ENCODE data around the gene MLYCD. TPM values are rescaled to one million over a fixed set of nuclear protein-coding genes. Genes with fewer than 3 reads are reported as not detected.

The MLYCD gene
- total RNA-seq, 1 donor from 2014 or later: 7.1 TPM

DNA sequence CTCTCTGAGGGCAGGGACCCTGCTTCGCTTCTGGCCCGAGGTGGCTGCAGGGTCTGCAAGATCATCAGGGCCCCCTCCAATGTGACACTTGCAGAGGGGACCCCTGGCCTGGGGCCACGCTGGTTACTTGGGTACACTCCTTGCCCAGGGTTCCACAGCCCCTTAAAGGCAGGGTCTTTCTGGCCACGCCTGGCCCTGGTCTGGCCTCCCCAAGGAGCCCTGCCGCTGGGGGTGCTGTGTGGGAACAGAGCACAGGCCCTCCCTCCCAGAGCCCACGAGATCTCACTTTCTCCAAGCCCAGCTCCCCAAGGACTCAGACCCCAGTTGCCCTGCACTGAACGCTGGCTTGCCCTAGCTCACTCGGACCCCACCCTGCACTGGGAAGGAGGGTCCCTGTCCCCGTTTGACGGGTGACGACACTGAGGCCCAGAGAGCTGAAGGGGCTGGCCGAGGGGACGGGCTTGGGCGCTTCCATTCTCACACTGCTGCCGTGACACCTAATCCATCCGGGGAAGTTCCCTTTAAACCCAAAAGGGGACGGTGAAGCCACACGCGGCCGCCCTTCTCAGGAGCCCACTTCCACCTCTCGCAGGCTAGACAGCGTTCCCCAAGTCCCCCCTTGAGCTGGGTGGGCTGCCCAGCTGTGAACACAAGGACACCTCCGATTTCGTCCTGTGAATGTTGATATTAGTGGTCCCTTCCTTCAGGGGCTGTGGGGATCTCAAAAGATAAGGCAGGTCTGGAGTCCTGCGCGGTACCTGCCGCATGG, 27.2 kb downstream of the MLYCD start:
- peak overlapping the region; percentile 83 for H3K4me3 Mint-ChIP-seq
- no peaks in the 10 kb centered on the region for H3K36me3 Mint-ChIP-seq
- DNase-seq (ENCODE audit: extremely low spot score, unreplicated experiment): no peak
- peaks cover 19% of the 10 kb centered on the region for H3K4me1 Mint-ChIP-seq (ENCODE audit: unreplicated experiment)
- H3K27ac Mint-ChIP-seq: peak overlapping the region; percentile 97
- no peaks in the 10 kb centered on the region for H3K9me3 Mint-ChIP-seq
- no peaks in the 10 kb centered on the region for H3K27me3 Mint-ChIP-seq
- TF ChIP-seq, protein P1, sequence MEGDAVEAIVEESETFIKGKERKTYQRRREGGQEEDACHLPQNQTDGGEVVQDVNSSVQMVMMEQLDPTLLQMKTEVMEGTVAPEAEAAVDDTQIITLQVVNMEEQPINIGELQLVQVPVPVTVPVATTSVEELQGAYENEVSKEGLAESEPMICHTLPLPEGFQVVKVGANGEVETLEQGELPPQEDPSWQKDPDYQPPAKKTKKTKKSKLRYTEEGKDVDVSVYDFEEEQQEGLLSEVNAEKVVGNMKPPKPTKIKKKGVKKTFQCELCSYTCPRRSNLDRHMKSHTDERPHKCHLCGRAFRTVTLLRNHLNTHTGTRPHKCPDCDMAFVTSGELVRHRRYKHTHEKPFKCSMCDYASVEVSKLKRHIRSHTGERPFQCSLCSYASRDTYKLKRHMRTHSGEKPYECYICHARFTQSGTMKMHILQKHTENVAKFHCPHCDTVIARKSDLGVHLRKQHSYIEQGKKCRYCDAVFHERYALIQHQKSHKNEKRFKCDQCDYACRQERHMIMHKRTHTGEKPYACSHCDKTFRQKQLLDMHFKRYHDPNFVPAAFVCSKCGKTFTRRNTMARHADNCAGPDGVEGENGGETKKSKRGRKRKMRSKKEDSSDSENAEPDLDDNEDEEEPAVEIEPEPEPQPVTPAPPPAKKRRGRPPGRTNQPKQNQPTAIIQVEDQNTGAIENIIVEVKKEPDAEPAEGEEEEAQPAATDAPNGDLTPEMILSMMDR (conservative IDR thresholded peaks at IDR 0.05): no peak

DNA sequence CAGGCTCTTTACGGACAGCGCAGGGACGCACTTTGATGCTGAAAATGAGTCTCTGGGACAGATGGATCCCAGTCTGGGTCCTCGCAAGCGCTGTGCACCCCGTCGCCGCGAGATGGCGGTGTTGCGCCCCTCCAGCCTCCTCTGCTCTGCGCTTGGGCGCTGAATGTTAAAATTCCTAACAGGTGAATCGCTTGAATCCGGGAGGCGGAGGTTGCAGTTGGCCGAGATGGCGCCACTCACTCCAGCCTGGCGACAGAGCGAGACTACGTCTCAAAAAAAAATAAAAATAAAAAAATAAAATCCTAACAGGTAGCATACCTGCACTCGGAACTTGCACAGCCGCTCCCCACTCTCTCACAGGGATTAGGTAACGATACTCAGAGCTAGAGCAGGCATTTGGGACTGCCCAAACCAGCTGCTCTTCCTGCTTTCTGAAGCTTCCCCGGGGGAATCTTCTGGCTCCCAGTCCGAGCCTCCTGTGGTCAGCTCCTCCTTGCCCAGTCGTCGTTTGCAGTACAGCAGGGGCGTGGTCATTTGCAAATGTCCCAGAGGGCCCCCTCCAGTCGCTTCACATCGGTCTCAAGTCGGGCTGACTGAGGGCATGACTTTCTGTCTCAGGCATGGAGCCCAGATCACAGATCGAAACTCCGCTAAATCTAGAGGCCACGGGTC, 27.9 kb downstream of the MLYCD start:
- TF ChIP-seq, protein P1 (conservative IDR thresholded peaks at IDR 0.05): peak; percentile 98
- H3K27ac Mint-ChIP-seq: peak overlapping the region; percentile 97
- H3K27me3 Mint-ChIP-seq: no peaks in the 10 kb centered on the region
- DNase-seq (ENCODE audit: extremely low spot score, unreplicated experiment): peak; percentile 88
- H3K4me1 Mint-ChIP-seq (ENCODE audit: unreplicated experiment): peaks cover 19% of the 10 kb centered on the region
- no peaks in the 10 kb centered on the region for H3K36me3 Mint-ChIP-seq
- H3K9me3 Mint-ChIP-seq: no peaks in the 10 kb centered on the region
- peak overlapping the region; percentile 83 for H3K4me3 Mint-ChIP-seq

DNA sequence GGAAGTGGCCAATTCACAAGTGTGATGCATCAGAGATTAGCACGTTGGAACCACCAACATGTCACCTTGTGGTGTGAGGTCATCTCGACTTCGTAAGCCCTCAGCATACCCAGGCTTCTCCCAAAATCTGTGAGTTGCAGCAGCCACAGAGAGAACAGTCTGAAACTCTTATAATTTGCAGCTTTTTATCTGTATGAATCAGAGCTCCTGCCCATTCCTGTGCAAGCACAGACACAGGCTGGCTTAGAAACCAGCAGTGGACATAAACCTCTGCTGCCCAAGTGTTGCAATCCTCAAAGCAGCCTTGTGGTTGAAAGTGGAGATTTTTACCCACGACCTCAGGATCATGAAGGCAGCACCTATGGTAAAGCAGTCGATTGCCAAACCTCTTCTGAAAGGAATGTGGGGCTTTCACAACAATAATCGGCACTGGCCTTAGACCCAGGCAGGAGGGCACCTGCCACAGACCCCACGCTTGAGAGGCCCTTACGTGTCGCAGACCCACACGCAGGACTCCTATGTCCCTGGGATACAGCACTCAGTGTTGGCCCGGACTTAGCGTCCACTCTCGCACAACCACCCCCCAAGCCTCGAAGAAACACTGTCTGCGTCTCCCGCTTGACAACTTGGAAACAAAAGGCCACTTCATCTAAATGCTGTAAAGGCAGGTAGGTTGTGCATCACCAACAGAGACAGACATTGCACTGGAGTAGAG, 29.6 kb downstream of the MLYCD start:
- peaks cover 15% of the 10 kb centered on the region for H3K4me1 Mint-ChIP-seq (ENCODE audit: unreplicated experiment)
- no peak overlapping the region for H3K4me3 Mint-ChIP-seq
- no peaks in the 10 kb centered on the region for H3K36me3 Mint-ChIP-seq
- no peak for DNase-seq (ENCODE audit: extremely low spot score, unreplicated experiment)
- H3K9me3 Mint-ChIP-seq: no peaks in the 10 kb centered on the region
- no peaks in the 10 kb centered on the region for H3K27me3 Mint-ChIP-seq
- H3K27ac Mint-ChIP-seq: no peak overlapping the region
- TF ChIP-seq, protein P1 (conservative IDR thresholded peaks at IDR 0.05): no peak

DNA sequence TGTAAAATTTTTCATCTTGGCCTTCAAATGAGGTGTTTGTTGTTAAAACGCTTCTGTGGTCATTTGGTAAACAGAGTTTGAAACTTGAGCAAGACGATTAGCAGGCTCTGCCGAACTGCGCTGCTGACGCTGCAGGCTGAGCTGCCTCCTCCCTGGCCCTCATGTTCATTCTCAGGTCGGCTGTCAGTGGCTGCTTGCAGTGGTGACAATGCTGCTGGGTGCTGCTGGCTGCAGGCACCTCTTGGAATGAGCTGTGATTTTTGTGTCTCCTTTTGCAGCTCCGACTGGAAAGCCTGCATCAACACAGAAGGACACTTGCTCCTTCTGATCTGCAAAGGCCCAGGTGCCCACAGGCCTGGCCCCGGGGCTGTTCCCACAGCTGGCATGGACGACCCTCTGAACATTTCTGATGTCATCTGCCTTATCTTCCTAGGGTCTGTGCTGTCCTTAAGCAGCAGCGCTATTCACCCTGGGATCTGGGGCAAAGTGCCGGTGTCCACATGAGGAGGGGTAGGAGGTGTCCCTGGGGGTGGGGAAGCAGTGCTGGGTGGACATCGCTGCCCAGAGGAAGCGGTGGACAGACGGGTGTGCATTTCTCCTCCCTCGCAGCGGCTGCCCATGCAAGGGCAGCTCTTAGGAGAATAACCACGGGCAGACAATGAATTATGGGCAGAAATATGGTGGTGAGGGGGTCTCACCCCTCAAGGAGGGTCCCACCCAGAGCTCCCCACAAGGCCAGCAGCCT, 31.1 kb downstream of the MLYCD start:
- TF ChIP-seq, protein P1 (conservative IDR thresholded peaks at IDR 0.05): no peak
- Mint-ChIP-seq H3K4me3 (no peak overlapping the region), H3K4me1 (ENCODE audit: unreplicated experiment) (peaks cover 15% of the 10 kb centered on the region), H3K36me3 (no peaks in the 10 kb centered on the region), H3K27me3 (no peaks in the 10 kb centered on the region), H3K9me3 (no peaks in the 10 kb centered on the region), H3K27ac (no peak overlapping the region)
- no peak for DNase-seq (ENCODE audit: extremely low spot score, unreplicated experiment)
